ENCODE measurements around the gene GRM8. TPM values are rescaled to one million over a fixed set of nuclear protein-coding genes. Genes with fewer than 3 reads are reported as not detected.

Gene GRM8
- polyA plus RNA-seq, 1 donor from 2014 or later, result 1.5 TPM

- Histone ChIP-seq H3K27me3 (ENCODE audit: insufficient read depth, low read depth, low read length) (no peaks in the 10 kb centered on the region), H2AFZ (ENCODE audit: low read depth, low read length) (no peak overlapping the region), H3K9me2 (ENCODE audit: insufficient read depth, low read length) (no peaks in the 10 kb centered on the region), H3K9ac (ENCODE audit: low read length) (no peak overlapping the region), H3K79me2 (replicated peaks; ENCODE audit: insufficient read depth, low read length) (no peaks in the 10 kb centered on the region), H3F3A (ENCODE audit: insufficient read depth, low read length, poor library complexity, severe bottlenecking) (no peaks in the 10 kb centered on the region), H3K36me3 (ENCODE audit: insufficient read depth, low read length) (no peaks in the 10 kb centered on the region), H3K27ac (ENCODE audit: low read length) (no peak overlapping the region), H3K4me3 (ENCODE audit: low read length) (no peak overlapping the region), H3K9me3 (ENCODE audit: low read length) (no peaks in the 10 kb centered on the region), H4K20me1 (ENCODE audit: insufficient read depth) (no peaks in the 10 kb centered on the region), H3K4me2 (ENCODE audit: low read length) (no peak overlapping the region)
- TF ChIP-seq POLR2AphosphoS5 (IDR thresholded peaks at IDR 0.05), result no peak
- TF ChIP-seq EP300 (conservative IDR thresholded peaks at IDR 0.05; ENCODE audit: poor library complexity, severe bottlenecking), result no peak
- TF ChIP-seq, protein P1, sequence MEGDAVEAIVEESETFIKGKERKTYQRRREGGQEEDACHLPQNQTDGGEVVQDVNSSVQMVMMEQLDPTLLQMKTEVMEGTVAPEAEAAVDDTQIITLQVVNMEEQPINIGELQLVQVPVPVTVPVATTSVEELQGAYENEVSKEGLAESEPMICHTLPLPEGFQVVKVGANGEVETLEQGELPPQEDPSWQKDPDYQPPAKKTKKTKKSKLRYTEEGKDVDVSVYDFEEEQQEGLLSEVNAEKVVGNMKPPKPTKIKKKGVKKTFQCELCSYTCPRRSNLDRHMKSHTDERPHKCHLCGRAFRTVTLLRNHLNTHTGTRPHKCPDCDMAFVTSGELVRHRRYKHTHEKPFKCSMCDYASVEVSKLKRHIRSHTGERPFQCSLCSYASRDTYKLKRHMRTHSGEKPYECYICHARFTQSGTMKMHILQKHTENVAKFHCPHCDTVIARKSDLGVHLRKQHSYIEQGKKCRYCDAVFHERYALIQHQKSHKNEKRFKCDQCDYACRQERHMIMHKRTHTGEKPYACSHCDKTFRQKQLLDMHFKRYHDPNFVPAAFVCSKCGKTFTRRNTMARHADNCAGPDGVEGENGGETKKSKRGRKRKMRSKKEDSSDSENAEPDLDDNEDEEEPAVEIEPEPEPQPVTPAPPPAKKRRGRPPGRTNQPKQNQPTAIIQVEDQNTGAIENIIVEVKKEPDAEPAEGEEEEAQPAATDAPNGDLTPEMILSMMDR (IDR thresholded peaks at IDR 0.05; ENCODE audit: poor library complexity, severe bottlenecking), result no peak
Observed at GRCh38 chr7:126842451-126842850, 410.3 kb downstream of the GRM8 start.

GRCh38 chr7:126840869-126841268, 411.9 kb downstream of the GRM8 start:
- H4K20me1 ChIP-seq (ENCODE audit: insufficient read depth), result no peaks in the 10 kb centered on the region
- H3K36me3 ChIP-seq (ENCODE audit: insufficient read depth, low read length), result no peaks in the 10 kb centered on the region
- TF ChIP-seq TAF1 (IDR thresholded peaks at IDR 0.05; ENCODE audit: low read depth) (no peak), REST (IDR thresholded peaks at IDR 0.05; ENCODE audit: borderline replicate concordance) (no peak), MXI1 (conservative IDR thresholded peaks at IDR 0.05; ENCODE audit: poor library complexity, severe bottlenecking) (no peak), POLR2AphosphoS5 (IDR thresholded peaks at IDR 0.05) (no peak), SMC3 (conservative IDR thresholded peaks at IDR 0.05; ENCODE audit: poor library complexity) (no peak), EZH2 (IDR thresholded peaks at IDR 0.05; ENCODE audit: borderline replicate concordance, insufficient read depth, low read length, poor library complexity, severe bottlenecking) (no peak), RAD21 (conservative IDR thresholded peaks at IDR 0.05) (no peak), EP300 (conservative IDR thresholded peaks at IDR 0.05; ENCODE audit: poor library complexity, severe bottlenecking) (no peak)
- TF ChIP-seq, protein P1 (IDR thresholded peaks at IDR 0.05; ENCODE audit: poor library complexity, severe bottlenecking), result no peak
- H3K4me2 ChIP-seq (ENCODE audit: low read length), result no peak overlapping the region
- no peak overlapping the region for H3K27ac ChIP-seq (ENCODE audit: low read length)
- H3K4me3 ChIP-seq (ENCODE audit: low read length), result no peak overlapping the region
- no peaks in the 10 kb centered on the region for H3K79me2 ChIP-seq (replicated peaks; ENCODE audit: insufficient read depth, low read length)
- no peak overlapping the region for H3K9ac ChIP-seq (ENCODE audit: low read length)
- no peaks in the 10 kb centered on the region for H3K9me2 ChIP-seq (ENCODE audit: insufficient read depth, low read length)
- no peaks in the 10 kb centered on the region for H3K9me3 ChIP-seq (ENCODE audit: low read length)
- H3K27me3 ChIP-seq (ENCODE audit: insufficient read depth, low read depth, low read length), result no peaks in the 10 kb centered on the region
- no peak overlapping the region for H2AFZ ChIP-seq (ENCODE audit: low read depth, low read length)
- H3F3A ChIP-seq (ENCODE audit: insufficient read depth, low read length, poor library complexity, severe bottlenecking), result no peaks in the 10 kb centered on the region

Measured in neural cell (in vitro differentiated cells).